RWPE2 (cell line): ENCODE data around the gene DPEP3.
A peak's percentile ranks its signal among the peaks of the same experiment; 100 is the strongest.

Experiments used
- ATAC-seq: fragments of 200-7000 bp; cut with Tn5 transposase; 3 replicates; pipeline ENCODE4 v1.9.1; 2021; ENCODE audit warnings: low read depth
- DNase-seq: peaks from one replicate; pipeline ENCODE4 v3.0.0-alpha.2; 2020; ENCODE audit warnings: low spot score
- H3K27ac ChIP-seq: fragments of 450-650 bp; 2 replicates; pipeline ENCODE4 v1.5.1; 2017; ENCODE audit warnings: mild to moderate bottlenecking; ENCODE audit not compliant: poor library complexity, severe bottlenecking
- H3K27me3 ChIP-seq: fragments of 250-450 bp; sonication (Bioruptor Pico); 2 replicates; pipeline ENCODE4 v1.5.1; 2021; ENCODE audit warnings: mild to moderate bottlenecking, moderate library complexity; ENCODE audit not compliant: insufficient read depth, poor library complexity, severe bottlenecking
- H3K36me3 ChIP-seq: fragments of 250-450 bp; sonication (Bioruptor Pico); 2 replicates; pipeline ENCODE4 v1.5.1; 2020; ENCODE audit warnings: low read depth, mild to moderate bottlenecking, moderate library complexity
- H3K4me1 ChIP-seq: fragments of 250-450 bp; sonication (Bioruptor Pico); 2 replicates; pipeline ENCODE4 v1.5.1; 2021; ENCODE audit warnings: mild to moderate bottlenecking, moderate library complexity; ENCODE audit not compliant: insufficient read depth, poor library complexity, severe bottlenecking
- H3K4me3 ChIP-seq: fragments of 250-450 bp; sonication (Bioruptor Pico); 2 replicates; pipeline ENCODE4 v1.5.1; 2021; ENCODE audit warnings: mild to moderate bottlenecking, moderate library complexity; ENCODE audit not compliant: severe bottlenecking
- H3K9me3 ChIP-seq: fragments of 250-450 bp; sonication (Bioruptor Pico); 2 replicates; pipeline ENCODE4 v1.5.1; 2021; ENCODE audit warnings: mild to moderate bottlenecking, moderate library complexity; ENCODE audit not compliant: severe bottlenecking
- CTCF ChIP-seq: fragments of 450-650 bp; IDR thresholded peaks from one replicate; pipeline ENCODE4 v1.5.1; 2017; ENCODE audit warnings: mild to moderate bottlenecking, moderate library complexity; ENCODE audit not compliant: poor library complexity, severe bottlenecking

Gene DPEP3

GRCh38 chr16:67953641-67954375, 26.5 kb downstream of the DPEP3 start:
- no peak overlapping the region for H3K4me3 ChIP-seq
- ATAC-seq (no peak), DNase-seq (peak; percentile 50)
- no peak for TF ChIP-seq CTCF
- no peaks in the 10 kb centered on the region for H3K9me3 ChIP-seq
- no peaks in the 10 kb centered on the region for H3K4me1 ChIP-seq
- H3K27me3 ChIP-seq = no peaks in the 10 kb centered on the region
- H3K36me3 ChIP-seq = peaks cover 98% of the 10 kb centered on the region
- no peak overlapping the region for H3K27ac ChIP-seq

GRCh38 chr16:67951485-67951884, 28.8 kb downstream of the DPEP3 start:
- DNase-seq (peak; percentile 55), ATAC-seq (no peak)
- Histone ChIP-seq H3K4me1 (no peaks in the 10 kb centered on the region), H3K9me3 (no peaks in the 10 kb centered on the region), H3K36me3 (peaks cover 98% of the 10 kb centered on the region), H3K4me3 (no peak overlapping the region), H3K27me3 (no peaks in the 10 kb centered on the region), H3K27ac (no peak overlapping the region)
- TF ChIP-seq CTCF = no peak

DNA sequence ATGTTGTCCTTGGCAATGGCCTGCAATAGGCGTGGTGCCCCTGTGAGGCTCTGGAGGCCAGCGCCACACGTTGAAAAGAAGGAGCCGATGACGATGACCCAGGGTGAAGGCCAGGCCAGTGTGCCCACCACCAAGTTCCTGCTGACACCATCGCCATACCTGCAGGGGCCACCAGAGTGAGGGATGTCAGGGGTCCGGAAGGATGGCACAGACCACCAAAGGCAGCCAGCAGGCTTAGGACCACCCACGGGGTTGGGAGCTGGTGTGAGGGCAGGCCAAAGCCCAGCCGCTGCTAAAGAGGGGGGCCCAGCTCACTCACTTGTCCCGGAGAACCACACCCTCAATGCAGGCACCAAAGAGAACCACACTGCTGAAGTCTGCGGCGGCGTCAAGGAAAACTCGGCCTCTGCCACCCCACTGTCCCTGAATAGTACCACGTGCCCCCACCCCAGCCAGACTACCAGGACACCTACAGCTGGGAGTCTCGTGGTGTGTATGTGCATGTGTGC, 29.9 kb downstream of the DPEP3 start:
- Histone ChIP-seq H3K4me3 (no peak overlapping the region), H3K9me3 (no peaks in the 10 kb centered on the region), H3K27me3 (no peaks in the 10 kb centered on the region), H3K36me3 (peaks cover 98% of the 10 kb centered on the region), H3K4me1 (no peaks in the 10 kb centered on the region), H3K27ac (no peak overlapping the region)
- ATAC-seq (no peak), DNase-seq (peak; percentile 53)
- TF ChIP-seq CTCF = no peak

GRCh38 chr16:67949645-67950044, 30.7 kb downstream of the DPEP3 start:
- peaks cover 98% of the 10 kb centered on the region for H3K36me3 ChIP-seq
- no peak for ATAC-seq

More at GRCh38 chr16:67949645-67950044, 30.7 kb downstream of the DPEP3 start:
- TF ChIP-seq CTCF = no peak
- DNase-seq = peak; percentile 59
- Histone ChIP-seq H3K27ac (no peak overlapping the region), H3K4me1 (no peaks in the 10 kb centered on the region), H3K4me3 (no peak overlapping the region), H3K27me3 (no peaks in the 10 kb centered on the region), H3K9me3 (no peaks in the 10 kb centered on the region)
